AG04450 (cell line): ENCODE data around the gene TRIM10. TPM values are rescaled to one million over a fixed set of nuclear protein-coding genes. Genes with fewer than 3 reads are reported as not detected.

Experiments used
- CTCF ChIA-PET: fragments of 300-600, 350-600 bp; formaldehyde crosslinking; extraction: SDS; loops from one replicate; lab custom pipeline; 2022; ENCODE audit warnings: antibody characterized with exemption, inconsistent platforms; lab: Charles Lee
- POLR2A ChIA-PET: fragments of 350-600 bp; formaldehyde crosslinking; extraction: SDS; loops from one replicate; lab custom pipeline; 2021; ENCODE audit warnings: antibody characterized with exemption, inconsistent platforms; lab: Yijun Ruan, JAX
- DNase-seq: peaks from one replicate; pipeline ENCODE4 v3.0.0-alpha.2; 2011; ENCODE audit warnings: low read depth, low spot score
- H3K27ac ChIP-seq: one replicate; pipeline ENCODE4 v1.5.1; 2012; ENCODE audit warnings: low read depth, low read length, control low read depth
- H3K27me3 ChIP-seq: one replicate; pipeline ENCODE4 v1.6.0; 2012; ENCODE audit warnings: low read length; ENCODE audit not compliant: control insufficient read depth, insufficient read depth
- H3K4me3 ChIP-seq: 2 replicates; pipeline ENCODE4 v1.5.1; 2011; ENCODE audit warnings: mild to moderate bottlenecking, low read depth, low read length, control low read depth
- H3K9me3 ChIP-seq: 2 replicates; pipeline ENCODE4 v1.5.1; 2012; ENCODE audit warnings: low read length; ENCODE audit not compliant: control insufficient read depth, insufficient read depth
- polyA plus RNA-seq: library from polyadenylated mRNA; depleted of rRNA; stranded (reverse); fragments of >200 nt; gene quantifications from 2 replicates; pipeline ENCODE4 v1.2.3, GENCODE V29; 2011
- TF ChIP-seq, protein P1 (sequence below): IDR thresholded peaks from 2 replicates; pipeline ENCODE4 v1.5.1; 2011; ENCODE audit warnings: low read depth, low read length, control low read depth, inconsistent platforms

Gene TRIM10
- polyA plus RNA-seq, 1 experiment = not detected

DNA sequence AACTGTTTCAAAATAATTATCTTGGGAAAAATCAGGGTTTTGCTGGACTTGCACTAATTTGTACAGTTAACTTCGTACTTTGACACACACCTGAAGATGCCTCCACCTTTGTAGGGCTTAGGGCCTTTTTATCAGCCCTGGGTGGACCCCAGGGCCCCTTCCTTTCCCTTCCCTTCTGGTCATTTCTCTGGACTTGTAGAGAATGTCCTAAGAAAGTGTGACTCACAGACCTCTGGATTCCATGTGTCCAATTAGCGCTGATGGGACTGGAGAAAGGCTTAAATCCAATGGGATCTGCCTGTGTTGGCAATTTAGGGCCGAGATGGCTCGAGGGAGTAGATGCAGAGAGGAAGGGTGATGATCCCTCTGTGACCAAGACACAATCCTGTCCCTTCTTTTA lies 11.7 kb upstream of the TRIM10 start:
- H3K4me3 ChIP-seq = no peak overlapping the region
- POLR2A ChIA-PET = no interaction called here
- TF ChIP-seq, protein P1, sequence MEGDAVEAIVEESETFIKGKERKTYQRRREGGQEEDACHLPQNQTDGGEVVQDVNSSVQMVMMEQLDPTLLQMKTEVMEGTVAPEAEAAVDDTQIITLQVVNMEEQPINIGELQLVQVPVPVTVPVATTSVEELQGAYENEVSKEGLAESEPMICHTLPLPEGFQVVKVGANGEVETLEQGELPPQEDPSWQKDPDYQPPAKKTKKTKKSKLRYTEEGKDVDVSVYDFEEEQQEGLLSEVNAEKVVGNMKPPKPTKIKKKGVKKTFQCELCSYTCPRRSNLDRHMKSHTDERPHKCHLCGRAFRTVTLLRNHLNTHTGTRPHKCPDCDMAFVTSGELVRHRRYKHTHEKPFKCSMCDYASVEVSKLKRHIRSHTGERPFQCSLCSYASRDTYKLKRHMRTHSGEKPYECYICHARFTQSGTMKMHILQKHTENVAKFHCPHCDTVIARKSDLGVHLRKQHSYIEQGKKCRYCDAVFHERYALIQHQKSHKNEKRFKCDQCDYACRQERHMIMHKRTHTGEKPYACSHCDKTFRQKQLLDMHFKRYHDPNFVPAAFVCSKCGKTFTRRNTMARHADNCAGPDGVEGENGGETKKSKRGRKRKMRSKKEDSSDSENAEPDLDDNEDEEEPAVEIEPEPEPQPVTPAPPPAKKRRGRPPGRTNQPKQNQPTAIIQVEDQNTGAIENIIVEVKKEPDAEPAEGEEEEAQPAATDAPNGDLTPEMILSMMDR = no peak
- no peaks in the 10 kb centered on the region; the same call in 1 of the 2 replicates for H3K9me3 ChIP-seq
- peaks cover 53% of the 10 kb centered on the region for H3K27me3 ChIP-seq
- DNase-seq = no peak
- H3K27ac ChIP-seq = no peak overlapping the region
- CTCF ChIA-PET = no interaction called here

DNA sequence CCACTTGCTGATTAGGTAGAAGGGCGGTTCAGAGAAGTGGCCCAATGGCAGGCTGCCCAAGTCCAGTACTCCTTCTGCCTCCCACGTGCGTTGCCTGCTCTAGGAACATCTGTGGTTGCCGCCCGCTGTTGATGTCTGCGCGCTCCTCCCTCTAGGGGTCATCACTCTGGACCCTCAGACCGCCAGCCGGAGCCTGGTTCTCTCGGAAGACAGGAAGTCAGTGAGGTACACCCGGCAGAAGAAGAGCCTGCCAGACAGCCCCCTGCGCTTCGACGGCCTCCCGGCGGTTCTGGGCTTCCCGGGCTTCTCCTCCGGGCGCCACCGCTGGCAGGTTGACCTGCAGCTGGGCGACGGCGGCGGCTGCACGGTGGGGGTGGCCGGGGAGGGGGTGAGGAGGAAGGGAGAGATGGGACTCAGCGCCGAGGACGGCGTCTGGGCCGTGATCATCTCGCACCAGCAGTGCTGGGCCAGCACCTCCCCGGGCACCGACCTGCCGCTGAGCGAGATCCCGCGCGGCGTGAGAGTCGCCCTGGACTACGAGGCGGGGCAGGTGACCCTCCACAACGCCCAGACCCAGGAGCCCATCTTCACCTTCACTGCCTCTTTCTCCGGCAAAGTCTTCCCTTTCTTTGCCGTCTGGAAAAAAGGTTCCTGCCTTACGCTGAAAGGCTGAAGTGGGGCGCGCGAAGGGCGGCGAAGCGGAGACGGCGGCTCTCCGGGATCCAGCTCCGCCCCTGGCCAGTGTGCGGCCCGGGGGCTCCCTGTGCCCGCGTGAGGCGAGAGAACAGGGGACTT lies 10.9 kb upstream of the TRIM10 start:
- Histone ChIP-seq H3K27ac (no peak overlapping the region), H3K4me3 (no peak overlapping the region), H3K9me3 (no peaks in the 10 kb centered on the region; the same call in 1 of the 2 replicates), H3K27me3 (peaks cover 61% of the 10 kb centered on the region)
- TF ChIP-seq, protein P1 = no peak
- ChIA-PET POLR2A (no interaction called here), CTCF (interaction anchor here (0.9 to 1.1 kb wide), 2 partner anchors 40 to 70 kb away, joined by 3 to 9 read pairs; no protein-coding TSS in a partner anchor)
- DNase-seq = no peak

DNA sequence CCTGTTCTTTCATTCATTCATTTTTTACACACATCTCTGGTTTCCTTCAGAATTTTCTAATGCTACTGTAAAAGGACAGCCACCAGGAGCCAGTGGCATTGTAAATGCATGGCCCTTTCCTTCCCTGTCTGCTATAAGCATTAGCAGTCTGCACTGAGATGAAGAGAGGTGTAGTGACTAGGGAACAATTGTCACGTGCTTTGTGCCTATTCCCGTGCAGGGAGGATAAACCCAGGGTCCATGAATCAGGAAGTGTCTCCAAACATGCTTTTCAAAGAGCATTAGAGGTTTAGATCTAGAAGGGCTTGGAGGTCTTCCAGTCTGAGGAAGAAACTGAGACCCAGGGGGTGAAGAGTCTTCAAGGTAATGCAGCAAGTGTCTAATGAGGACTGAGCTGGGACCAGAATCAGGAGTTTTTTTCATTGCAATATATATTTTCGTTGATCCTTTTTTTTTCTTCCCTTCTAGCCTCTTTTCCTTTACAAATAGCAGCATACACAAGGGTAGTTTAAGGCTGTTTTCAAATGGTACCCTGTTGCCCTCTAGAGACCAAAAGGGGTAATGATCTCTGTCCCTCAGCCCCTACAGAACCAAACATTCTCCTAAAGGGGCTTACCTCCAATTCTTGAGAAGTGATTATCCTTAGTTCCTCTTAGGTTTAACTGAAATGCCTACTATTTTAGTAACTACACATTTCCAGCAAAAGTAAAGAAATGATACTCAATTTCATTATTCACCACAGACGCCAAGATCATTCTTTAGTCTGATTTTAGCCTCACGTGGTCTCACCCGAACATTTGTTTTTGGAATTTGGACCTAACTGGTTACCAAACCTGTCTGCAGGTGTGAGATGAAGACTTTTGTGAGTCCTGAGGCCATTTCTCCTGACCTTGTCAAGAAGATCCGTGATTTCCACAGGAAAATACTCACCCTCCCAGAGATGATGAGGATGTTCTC lies 8.9 kb upstream of the TRIM10 start:
- Histone ChIP-seq H3K9me3 (no peaks in the 10 kb centered on the region; the same call in 1 of the 2 replicates), H3K4me3 (no peak overlapping the region), H3K27ac (no peak overlapping the region), H3K27me3 (peaks cover 61% of the 10 kb centered on the region)
- CTCF ChIA-PET = no interaction called here
- TF ChIP-seq, protein P1 = peak; percentile 86
- POLR2A ChIA-PET = no interaction called here
- peak; percentile 21 for DNase-seq

GRCh38 chr6:30168741-30169140 lies 7.7 kb upstream of the TRIM10 start:
- Histone ChIP-seq H3K9me3 (no peaks in the 10 kb centered on the region; the same call in 1 of the 2 replicates), H3K4me3 (no peak overlapping the region), H3K27ac (no peak overlapping the region), H3K27me3 (peaks cover 66% of the 10 kb centered on the region)
- POLR2A ChIA-PET = no interaction called here
- TF ChIP-seq, protein P1 = no peak
- DNase-seq = no peak
- CTCF ChIA-PET = interaction anchor here (0.6 to 1.6 kb wide), 3 partner anchors 14 to 65 kb away, joined by 5 to 6 read pairs (median 6); no protein-coding TSS in a partner anchor
